ENCODE data around the gene AFF3. TPM values are rescaled to one million over a fixed set of nuclear protein-coding genes. Genes with fewer than 3 reads are reported as not detected.

The AFF3 gene
- total and polyA plus RNA-seq, 2 of the 8 experiments (the other 6 are each of a cell fraction or from before 2014, with no cell fraction given): 0.27 to 3.0 TPM

GRCh38 chr2:99961196-99961913 is 181.0 kb downstream of the AFF3 start:
- CTCF ChIA-PET (ENCODE audit: partially characterized antibody): interaction anchor here (0.7 to 0.9 kb wide), 2 partner anchors 13 to 18 kb away, joined by 3 read pairs; no protein-coding TSS in a partner anchor
- no peak overlapping the region for H2BK12ac ChIP-seq (ENCODE audit: low read depth, low read length)
- H2BK15ac ChIP-seq (ENCODE audit: low read length): no peak overlapping the region
- H2AFZ ChIP-seq (ENCODE audit: low read length): peak overlapping the region; percentile 62
- H3K4ac ChIP-seq (replicated peaks; ENCODE audit: insufficient read length, low read depth, low read length): peak overlapping the region; percentile 22
- no peak overlapping the region for H2BK5ac ChIP-seq (ENCODE audit: low read depth, low read length)
- 90% methylated on average over 9 of the region's 9 CpGs; no CpG with 5 or more reads in 1 of the 2 experiments for WGBS, 2 experiments (ENCODE audit: extremely low coverage in 1 of 2, insufficient coverage in 1 of 2, insufficient read length in 1 of 2, insufficient replicate concordance in 2 of 2, low coverage in 1 of 2, low lambda C conversion rate in 2 of 2, missing lambda C conversion rate in 1 of 2)
- H3K56ac ChIP-seq (replicated peaks; ENCODE audit: insufficient read length, low read depth, low read length): no peak overlapping the region
- no peaks in the 10 kb centered on the region for H3K79me1 ChIP-seq (ENCODE audit: low read depth, low read length)
- POLR2A ChIA-PET (ENCODE audit: partially characterized antibody): no interaction called here
- no peak overlapping the region for H4K5ac ChIP-seq (ENCODE audit: insufficient read length, low read depth, low read length)
- H3K18ac ChIP-seq (ENCODE audit: extremely low read depth, low read length): no peak overlapping the region
- H3K36me3 ChIP-seq (ENCODE audit: control insufficient read depth in 2 of 4, insufficient read depth in 4 of 4, low read length in 3 of 4): no peaks in the 10 kb centered on the region
- no peaks in the 10 kb centered on the region for H4K20me1 ChIP-seq (replicated peaks in 1 of 2; ENCODE audit: control insufficient read depth in 1 of 2, insufficient read depth in 2 of 2, low read length in 2 of 2)
- no peak overlapping the region for H4K8ac ChIP-seq (ENCODE audit: extremely low read depth, insufficient read depth, low read length)
- H2BK20ac ChIP-seq (ENCODE audit: low read length): no peak overlapping the region
- H2AK5ac ChIP-seq (ENCODE audit: low read depth, low read length): no peak overlapping the region
- no peak overlapping the region for H3K4me3 ChIP-seq (ENCODE audit: extremely low read depth in 1 of 4, insufficient read depth in 2 of 4, low read depth in 3 of 4, low read length in 4 of 4)
- no peak overlapping the region; a peak in 1 of 4 replicates for H3K4me2 ChIP-seq (ENCODE audit: insufficient read depth in 1 of 2, low read depth in 2 of 2, low read length in 2 of 2)
- no peak overlapping the region for H4K91ac ChIP-seq (replicated peaks; ENCODE audit: insufficient read length, low read length)
- FAIRE-seq (no peak), DNase-seq (ENCODE audit: low read depth in 1 of 2, low spot score in 2 of 2) (no peak)
- H3K79me2 ChIP-seq (ENCODE audit: control insufficient read depth in 1 of 2, insufficient read depth in 2 of 2, low read length in 2 of 2): no peaks in the 10 kb centered on the region
- H3K23me2 ChIP-seq (ENCODE audit: low read depth, low read length): no peaks in the 10 kb centered on the region
- H3K23ac ChIP-seq (ENCODE audit: insufficient read length): no peak overlapping the region
- no peak overlapping the region for H2BK120ac ChIP-seq (replicated peaks; ENCODE audit: low read depth, low read length)
- H3K27me3 ChIP-seq (replicated peaks in 1 of 4; ENCODE audit: control insufficient read depth in 3 of 4, extremely low read depth in 1 of 4, insufficient read depth in 3 of 4, low read length in 3 of 4): no peaks in the 10 kb centered on the region
- peaks cover 0 to 8% (median 2%) of the 10 kb centered on the region in 4 experiments; a peak in 5 of 7 replicates for H3K4me1 ChIP-seq (replicated peaks in 1 of 4; ENCODE audit: control insufficient read depth in 3 of 4, insufficient read depth in 4 of 4, low read length in 3 of 4)
- H3K9me3 ChIP-seq (ENCODE audit: insufficient read depth in 2 of 2, low read depth in 1 of 2, low read length in 1 of 2): no peaks in the 10 kb centered on the region
- no peak overlapping the region for H3K14ac ChIP-seq (ENCODE audit: insufficient read length)
- H3K27ac ChIP-seq (ENCODE audit: low read depth, low read length): no peak overlapping the region
- no peak overlapping the region for H3K9ac ChIP-seq (replicated peaks in 1 of 4; ENCODE audit: extremely low read depth in 1 of 4, low read depth in 3 of 4, low read length in 3 of 4)
- TF ChIP-seq NRF1 (IDR thresholded peaks at IDR 0.05; ENCODE audit: low read depth, low read length) (no peak), SUZ12 (IDR thresholded peaks at IDR 0.05; ENCODE audit: low read length) (no peak), TBP (IDR thresholded peaks at IDR 0.05; ENCODE audit: low read depth, low read length) (no peak), CTBP2 (IDR thresholded peaks at IDR 0.05; ENCODE audit: borderline replicate concordance, insufficient read depth, insufficient read length, low read length) (no peak), KDM5A (IDR thresholded peaks at IDR 0.05; ENCODE audit: low read length) (no peak), E2F6 (IDR thresholded peaks at IDR 0.05) (no peak), SP4 (IDR thresholded peaks at IDR 0.05; ENCODE audit: low read length) (no peak), ZNF274 (IDR thresholded peaks at IDR 0.05; ENCODE audit: borderline replicate concordance, extremely low read depth, low read length) (no peak), ATF2 (IDR thresholded peaks at IDR 0.05; ENCODE audit: low read length) (no peak), SAP30 (IDR thresholded peaks at IDR 0.05; ENCODE audit: insufficient read depth, insufficient replicate concordance, low read length) (no peak)
